ENCODE measurements around the gene PTBP1.

The PTBP1 gene

DNA sequence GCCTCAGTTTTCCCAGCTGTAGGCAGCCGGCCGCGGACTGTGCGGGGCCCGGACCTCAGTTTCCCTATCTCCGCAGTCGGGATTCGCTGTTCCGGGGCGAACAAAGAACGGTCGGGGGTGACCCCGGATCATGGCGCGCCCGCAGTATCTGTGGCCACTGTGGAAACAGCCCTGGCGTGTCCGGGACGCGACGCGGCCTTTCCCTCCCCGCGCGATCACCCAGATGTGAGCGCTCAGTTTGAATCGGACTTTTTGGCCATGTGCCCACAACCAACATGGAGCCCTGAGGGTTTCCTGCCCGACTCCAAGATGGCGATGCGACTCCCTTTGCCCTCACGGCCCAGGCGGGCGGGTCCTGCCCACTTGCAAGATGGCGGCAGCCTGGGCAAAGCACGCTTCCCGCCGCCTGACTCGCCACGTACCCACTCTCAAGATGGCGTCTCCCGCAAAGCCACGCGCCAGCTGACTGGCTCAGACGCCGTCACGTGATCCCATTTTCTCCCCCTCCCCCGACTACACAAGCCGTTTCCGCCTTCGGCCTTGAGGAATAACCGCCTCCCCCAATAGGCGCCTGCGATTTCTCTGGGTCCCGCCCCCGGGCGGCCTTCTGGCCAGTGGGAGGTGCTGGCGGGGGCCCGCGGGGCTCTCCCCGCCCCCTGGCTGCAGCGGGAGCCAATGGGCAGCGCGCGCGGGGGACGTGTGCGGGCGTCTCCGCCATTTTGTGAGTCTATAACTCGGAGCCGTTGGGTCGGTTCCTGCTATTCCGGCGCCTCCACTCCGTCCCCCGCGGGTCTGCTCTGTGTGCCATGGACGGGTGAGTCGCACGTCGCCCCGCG lies at the start of gene PTBP1:
Gene PTBP1 (plus strand): TSS at position 761 of the 836 bp plus-strand sequence. CDS start 46 bp downstream, at position 807.
- DNase-seq = peak; percentile 98

DNA sequence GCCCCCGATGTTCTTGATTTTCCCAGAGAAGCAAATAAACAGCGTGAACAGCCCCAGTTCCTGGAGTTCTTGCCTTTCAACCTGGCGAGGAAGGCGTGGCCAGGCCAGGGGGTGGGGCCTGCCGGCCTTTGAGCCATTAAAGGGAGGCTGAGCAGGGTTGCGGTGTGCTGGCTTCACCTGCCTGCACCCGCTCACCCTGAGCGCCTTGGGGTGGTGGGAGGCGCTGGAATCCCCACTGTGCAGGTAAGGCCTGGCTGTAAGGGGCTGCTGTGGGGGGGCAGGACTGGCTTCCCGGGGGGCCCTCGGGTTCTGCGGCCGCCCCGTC lies 49.0 kb upstream of the PTBP1 start:
- no peak for DNase-seq

DNA sequence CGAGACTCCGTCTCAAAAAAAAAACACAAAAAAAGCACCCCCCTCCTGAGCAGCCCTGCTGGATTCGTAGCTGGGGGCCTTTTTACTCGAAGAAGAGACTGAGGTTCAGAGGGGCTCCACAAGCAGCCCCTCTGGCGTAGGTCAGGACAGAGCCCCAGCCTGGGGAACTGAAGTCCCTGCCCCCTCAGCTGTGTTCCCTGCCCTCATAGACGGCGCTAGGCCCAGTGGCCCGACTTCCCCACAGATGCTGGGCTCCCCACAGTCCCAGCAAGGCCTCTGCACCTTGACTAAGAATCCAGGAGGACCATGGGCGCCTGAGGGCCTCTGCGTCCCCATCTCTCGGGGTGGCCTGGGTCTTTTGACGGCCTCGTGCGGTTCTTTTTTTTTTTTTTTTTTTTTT lies 47.4 kb upstream of the PTBP1 start:
- DNase-seq = no peak

DNA sequence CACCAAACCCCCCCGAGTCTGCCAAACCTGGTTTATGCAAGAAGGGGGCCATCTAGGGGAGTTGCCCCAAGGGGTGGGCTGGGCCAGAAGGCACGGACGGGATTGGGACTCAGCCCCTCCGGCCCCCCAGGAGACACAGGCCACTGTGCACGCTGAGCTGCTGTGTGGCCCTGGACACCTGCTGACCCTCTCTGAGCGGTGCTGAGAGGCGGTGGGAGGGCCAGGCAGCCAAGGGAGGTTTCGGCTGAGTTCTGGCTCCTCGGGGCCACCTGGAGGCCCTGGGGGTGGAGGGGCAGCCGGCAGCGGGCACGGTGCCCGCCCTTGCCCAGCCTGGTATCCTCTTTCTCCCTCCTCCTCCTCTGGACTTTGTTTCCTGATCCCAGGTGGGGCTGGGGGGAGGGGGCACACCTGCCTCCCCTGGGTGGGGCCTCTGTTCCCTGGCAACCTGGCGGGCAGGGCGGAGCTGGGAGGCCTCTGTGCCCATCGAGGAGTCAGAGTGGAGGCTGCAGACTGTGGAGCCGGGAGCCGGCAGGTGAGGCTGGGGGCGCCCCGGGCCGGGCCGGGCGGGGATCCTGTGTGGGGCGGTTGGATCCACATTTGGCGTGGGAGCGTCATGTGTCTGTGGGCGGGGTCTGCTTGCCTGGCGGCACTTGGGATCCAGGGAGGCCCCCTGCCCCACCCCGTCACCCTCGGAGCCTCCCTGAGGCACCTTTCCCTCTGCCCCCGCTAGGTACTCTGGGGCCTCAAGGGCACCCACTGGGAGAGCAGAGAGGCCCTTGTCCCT lies 46.4 kb upstream of the PTBP1 start, which contains the start of gene MISP:
Gene MISP (plus strand): TSS at position 473 of the 784 bp plus-strand sequence. CDS start 5,835 bp downstream, outside the sequence.
- DNase-seq = no peak

DNA sequence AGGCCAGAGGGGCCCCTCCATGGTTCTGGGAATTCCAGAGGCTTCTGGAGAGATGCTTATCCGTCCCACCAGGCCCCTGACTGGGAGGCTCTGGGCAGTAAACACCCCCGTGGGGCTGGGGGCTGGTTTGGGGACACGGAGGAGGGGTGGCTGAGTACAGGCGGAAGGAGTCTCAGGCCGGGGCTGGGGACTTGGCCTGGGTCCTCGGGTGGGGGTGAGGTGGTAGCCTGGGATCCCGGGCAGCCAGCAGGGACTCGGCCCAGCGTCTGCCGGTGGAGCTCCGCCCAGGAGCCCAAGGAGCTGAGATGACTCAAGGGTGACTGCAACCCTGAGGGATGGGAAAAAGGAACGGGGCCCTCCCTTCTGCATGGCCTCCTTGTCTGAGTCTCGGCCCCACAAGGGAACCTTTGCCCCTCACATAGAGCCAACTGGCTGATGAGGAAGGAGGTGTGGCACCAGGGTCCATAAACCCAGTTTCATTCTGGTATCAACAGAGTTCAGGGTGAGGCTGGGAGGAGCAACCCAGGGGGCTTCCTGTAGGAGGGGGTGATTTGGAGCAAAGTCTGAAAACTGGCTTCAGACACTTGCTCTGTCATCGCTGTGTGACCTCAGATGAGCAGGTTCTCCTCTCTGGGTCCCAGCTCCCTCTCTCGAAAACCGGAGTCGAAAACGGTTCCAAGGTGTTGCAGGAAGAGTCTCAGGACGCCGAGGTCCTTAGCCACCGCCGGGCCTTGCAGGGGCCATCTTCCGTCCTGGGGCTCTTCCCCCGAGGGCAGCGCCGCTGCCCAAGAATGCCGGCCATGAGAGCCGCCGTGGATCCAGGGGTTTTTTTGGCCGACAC lies 45.5 kb upstream of the PTBP1 start:
- DNase-seq = no peak

DNA sequence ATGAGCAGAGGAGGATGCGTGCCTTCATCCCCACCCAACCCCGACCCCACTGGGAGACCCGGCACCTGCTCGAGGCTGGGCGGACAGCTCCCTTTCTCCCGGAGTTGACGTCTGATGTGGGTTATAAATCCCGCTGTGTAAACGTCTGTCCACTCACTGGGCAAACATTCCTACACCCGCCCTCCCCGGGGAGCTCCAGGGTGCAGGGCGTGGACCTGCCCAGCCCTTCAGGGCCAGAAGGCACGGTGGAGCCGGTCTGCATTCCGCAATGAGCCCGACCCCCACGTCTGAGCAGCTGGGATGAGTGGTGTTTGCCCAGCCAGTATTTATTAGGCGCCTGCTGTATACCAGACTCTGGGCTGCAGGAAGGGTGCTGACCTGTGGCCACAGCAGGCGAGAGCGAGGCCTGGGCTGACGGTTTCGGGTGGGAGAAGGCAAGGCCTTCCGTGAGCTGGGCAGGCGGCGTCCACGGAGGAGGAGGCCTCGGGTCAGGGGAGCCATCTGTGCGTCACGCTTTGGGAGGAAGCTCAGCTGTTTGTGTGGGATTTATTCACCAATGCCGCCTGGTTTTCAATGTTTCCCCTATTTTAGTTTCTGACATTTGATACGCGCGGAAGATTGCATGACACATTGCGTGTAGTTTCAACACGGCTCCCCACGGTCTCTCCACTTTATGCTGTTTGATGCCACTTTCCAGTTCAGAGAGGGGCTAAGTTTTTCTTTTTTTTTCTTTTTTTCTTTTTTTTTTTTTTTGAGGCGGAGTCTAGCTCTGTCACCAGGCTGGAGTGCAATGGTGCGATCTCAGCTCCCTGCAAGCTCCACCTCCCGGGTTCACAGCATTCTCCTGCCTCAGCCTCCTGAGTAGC lies 44.4 kb upstream of the PTBP1 start:
- no peak for DNase-seq

DNA sequence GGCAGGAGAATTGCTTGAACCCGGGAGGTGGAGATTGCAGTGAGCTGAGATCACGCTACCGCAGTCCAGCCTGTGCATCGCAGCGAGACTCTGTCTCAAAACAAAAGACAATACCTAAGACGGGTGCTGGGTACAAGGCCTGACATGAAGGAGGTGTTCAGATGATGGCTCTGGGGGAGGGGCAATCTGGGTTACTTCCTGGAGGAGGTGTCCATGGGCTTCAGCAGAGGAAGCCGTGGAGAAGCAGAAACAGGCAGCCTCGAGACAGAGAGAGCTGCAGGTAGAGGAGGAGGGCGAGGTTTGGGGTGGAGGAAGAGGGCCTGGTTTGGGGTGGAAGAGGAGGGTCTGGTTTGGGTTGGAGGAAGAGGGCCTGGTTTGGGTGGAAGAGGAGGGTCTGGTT lies 42.7 kb upstream of the PTBP1 start:
- DNase-seq = no peak

DNA sequence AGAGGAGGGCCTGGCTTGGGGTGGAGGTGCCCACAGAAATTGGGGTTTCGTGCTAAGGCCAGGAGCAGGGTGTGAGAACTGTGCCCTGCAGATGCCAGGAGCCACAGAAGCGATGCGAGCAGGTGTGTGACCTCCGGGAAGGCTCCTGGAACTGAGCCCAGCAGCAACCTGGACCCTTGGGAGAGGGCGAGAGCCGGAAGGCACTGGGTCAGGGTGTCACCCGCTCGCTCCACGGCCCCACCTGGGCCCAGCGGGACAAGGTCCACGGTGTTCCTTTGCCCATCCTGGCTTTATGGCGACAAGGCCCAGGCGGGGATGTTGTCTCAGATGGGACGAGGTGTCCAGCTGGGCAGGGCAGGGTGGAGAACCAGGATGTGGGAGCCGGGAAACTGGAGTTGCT lies 42.2 kb upstream of the PTBP1 start:
- no peak for DNase-seq

DNA sequence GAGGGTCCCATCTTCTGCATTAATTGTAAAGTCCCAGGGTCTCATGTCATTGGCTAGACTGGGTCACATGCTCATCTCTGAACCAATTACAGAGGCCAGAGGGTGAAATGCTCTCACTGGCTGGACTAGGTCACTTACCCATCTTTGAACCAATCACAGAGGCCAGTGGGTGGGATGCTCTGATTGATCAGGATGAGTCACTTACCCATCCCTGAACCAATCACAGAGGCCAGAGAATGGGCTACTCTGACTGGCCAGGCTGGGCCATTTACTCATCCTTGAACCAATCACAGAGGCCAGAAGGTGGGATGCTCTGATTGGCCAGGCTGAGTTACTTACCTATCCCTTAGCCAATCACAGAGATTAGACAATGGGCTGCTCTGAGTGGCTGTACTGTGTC lies 41.0 kb upstream of the PTBP1 start:
- peak; percentile 48 for DNase-seq

DNA sequence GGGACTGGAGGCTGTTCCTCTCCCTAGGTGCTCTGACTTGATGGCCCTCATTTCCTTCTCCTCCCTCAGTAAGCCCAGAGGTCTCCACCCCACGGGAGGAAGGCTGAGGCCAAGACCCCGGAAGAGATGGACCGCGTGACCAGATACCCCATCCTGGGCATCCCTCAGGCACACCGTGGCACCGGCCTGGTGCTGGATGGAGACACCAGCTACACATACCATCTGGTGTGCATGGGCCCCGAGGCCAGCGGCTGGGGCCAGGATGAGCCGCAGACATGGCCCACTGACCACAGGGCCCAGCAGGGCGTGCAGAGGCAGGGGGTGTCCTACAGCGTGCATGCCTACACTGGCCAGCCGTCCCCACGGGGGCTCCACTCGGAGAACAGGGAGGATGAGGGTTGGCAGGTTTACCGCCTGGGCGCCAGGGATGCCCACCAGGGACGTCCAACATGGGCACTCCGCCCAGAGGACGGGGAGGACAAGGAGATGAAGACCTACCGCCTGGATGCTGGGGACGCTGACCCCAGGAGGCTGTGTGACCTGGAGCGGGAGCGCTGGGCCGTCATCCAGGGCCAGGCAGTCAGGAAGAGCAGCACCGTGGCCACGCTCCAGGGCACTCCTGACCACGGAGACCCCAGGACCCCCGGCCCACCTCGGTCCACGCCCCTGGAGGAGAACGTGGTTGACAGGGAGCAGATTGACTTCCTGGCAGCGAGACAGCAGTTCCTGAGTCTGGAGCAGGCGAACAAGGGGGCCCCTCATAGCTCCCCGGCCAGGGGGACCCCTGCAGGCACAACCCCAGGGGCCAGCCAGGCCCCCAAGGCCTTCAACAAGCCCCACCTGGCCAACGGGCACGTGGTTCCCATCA lies 40.2 kb upstream of the PTBP1 start:
- no peak for DNase-seq

DNA sequence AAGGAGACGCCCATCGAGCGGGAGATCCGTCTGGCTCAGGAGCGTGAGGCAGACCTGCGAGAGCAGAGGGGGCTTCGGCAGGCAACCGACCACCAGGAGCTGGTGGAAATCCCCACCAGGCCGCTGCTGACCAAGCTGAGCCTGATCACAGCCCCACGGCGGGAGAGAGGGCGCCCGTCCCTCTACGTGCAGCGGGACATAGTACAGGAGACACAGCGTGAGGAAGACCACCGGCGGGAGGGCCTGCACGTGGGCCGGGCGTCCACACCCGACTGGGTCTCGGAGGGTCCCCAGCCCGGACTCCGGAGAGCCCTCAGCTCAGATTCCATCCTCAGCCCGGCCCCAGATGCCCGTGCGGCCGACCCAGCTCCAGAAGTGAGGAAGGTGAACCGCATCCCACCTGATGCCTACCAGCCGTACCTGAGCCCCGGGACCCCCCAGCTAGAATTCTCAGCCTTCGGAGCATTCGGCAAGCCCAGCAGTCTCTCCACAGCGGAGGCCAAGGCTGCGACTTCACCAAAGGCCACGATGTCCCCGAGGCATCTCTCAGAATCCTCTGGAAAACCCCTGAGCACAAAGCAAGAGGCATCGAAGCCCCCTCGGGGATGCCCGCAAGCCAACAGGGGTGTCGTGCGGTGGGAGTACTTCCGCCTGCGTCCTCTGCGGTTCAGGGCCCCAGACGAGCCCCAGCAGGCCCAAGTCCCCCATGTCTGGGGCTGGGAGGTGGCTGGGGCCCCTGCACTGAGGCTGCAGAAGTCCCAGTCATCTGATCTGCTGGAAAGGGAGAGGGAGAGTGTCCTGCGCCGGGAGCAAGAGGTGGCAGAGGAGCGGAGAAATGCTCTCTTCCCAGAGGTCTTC lies 39.2 kb upstream of the PTBP1 start:
- no peak for DNase-seq

DNA sequence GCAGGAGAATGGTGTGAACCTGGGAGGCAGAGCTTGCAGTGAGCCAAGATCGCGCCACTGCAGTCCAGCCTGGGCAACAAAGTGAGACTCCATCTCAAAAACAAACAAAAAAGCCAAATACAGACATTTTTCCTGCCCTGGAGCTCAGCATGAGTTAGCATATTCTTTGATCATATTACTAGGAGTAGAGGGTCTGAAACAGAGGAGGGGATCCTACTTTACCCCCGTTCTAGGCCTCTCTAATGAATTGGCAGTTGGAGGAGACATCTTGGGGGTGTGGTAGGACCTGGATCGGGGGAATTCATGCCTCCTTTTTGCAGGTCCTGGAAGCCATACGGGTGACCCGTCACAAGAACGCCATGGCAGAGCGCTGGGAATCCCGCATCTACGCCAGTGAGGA lies 34.1 kb upstream of the PTBP1 start:
- DNase-seq = no peak

DNA sequence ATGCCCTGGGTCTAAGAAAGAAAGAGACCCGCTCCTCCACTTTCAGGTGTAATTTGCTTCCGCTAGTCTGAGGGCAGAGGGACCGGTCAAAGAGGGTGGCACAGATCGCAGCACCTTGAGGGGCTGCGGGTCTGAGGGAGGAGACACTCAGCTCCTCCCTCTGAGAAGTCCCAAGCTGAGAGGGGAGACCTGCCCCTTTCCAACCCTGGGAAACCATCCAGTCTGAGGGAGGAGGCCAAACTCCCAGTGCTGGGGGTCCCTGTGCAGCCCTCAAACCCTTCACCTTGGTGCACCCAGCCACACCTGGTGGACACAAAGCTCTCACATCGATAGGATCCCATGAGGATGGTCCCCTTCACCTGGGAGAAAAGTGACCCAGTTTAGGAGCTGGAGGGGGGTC lies 33.4 kb upstream of the PTBP1 start:
- DNase-seq = no peak

DNA sequence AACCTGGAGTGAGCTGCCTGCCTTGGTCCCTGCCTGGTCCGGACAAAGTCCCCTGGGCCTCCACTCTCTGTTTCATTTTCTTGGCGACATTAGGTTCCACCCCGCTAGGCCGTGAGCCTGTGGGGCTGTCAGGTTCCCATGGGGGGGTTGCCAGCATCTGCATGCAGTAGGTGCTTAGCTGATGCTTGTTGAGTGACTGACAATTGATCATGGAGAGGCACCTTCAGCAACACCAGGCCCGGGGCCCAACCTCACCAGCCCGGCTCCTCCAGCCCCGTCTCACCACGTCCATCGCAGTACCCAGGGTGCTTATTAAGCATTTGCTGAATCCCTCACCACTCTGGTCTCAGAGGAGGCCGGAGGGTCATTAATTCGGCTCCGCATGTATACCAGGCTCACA lies 33.0 kb upstream of the PTBP1 start:
- no peak for DNase-seq

DNA sequence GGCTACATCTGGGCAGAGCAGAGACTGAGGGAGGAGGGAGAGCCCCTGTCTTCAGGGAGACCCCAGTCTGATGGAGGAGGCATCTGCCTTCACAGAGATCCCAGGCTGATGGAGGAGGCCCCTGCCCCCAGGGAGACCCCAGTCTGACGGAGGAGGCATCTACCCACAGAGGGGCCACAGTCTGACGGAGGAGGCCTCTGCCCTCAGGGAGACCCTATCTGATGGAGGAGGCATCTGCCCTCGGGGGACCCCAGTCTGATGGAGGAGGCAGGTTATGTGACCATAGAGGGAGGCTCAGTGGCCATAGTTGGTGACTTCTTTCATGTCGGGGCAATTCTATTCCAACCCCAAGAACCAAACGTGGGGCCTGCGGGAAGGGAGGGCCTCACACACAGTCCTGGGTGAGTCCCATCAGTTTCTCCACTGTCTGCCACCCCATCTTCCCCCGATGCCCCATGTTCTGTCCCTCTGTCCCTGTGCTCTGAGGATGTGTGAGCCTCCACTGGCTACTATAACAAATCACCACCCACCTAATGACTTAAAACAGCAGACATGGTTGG lies 32.0 kb upstream of the PTBP1 start:
- DNase-seq = no peak

DNA sequence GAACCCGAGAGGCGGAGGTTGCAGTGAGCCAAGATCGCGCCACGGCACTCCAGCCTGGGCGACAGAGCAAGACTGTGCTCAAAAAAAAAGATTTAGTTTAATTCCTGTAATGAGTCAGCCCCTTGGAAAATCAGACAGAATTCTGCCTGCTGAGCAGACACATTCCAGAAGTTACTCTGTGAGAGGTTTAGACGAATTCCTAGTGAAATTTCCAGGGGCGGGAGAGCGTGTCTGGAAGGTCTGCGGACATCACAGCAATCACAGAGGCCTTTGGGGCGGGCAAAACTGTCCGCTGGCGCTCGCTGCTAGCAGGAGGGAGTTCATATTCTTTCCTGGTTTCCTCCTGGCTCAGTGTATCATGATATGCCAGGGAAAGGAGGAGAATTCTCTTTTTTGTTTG lies 28.8 kb upstream of the PTBP1 start:
- no peak for DNase-seq

DNA sequence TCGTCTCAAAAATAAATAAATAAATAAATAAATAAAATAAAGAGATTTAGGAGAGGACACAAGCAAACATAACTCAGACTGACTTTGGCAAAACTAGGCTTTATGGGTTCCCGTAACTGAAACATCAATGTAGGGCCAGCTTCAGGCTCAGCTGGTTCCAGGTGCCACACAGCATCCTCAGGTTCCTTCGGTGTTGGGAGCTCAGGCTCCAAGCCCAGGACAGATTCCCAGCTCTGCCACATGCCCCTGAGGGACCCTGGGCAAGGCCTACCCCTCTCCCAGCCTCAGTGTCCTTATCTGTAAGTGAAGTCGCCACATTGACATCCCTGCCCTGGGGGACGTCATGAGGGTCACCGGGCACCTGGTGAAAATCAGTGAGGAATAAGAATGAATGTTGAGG lies 27.6 kb upstream of the PTBP1 start:
- DNase-seq = no peak

DNA sequence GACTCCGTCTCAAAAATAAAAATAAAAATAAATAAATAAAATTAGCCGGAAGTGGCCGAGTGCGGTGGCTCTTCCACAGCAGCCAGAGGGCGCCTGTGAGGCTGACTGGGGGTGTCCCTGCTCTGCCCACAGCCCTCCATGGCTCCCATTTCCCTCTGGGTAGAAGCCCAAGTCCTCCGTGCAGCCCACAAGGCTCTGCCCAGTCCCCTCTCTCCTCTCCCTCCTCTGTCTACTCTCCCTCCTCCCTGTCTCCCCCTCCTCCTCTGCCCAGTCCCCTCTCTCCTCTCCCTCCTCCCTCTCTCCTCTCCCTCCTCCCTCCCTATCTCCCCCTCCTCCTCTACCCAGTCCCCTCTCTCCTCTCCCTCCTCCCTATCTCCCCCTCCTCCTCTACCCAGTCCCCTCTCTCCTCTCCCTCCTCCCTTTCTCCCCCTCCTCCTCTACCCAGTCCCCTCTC lies 25.9 kb upstream of the PTBP1 start:
- DNase-seq = no peak

DNA sequence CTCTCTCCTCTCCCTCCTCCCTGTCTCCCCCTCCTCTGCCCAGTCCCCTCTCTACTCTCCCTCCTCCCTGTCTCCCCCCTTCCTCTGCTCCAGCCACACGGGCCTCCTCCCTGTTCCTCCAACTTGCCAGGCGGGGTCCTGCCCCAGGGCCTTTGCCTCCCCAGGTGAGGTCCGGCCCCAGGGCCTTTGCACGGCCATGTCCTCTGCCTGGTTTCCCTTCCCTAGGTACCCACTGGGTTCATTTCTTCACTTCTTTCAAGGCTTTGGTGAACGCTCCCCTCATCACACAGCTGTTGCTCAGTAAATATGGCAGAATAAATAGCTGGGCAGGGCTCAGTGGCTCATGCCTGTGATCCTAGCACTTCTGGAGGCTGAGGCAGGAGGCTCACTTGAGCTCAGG lies 25.2 kb upstream of the PTBP1 start:
- no peak for DNase-seq

Data from activated CD4-positive, CD25-positive, alpha-beta regulatory T cell treated with anti-CD3 and anti-CD28 coated beads, Interleukin-2, amount 50 U/mL, for 72 hours (primary cell).